Measurements from ENCODE around the gene CACNA1D.

DNA sequence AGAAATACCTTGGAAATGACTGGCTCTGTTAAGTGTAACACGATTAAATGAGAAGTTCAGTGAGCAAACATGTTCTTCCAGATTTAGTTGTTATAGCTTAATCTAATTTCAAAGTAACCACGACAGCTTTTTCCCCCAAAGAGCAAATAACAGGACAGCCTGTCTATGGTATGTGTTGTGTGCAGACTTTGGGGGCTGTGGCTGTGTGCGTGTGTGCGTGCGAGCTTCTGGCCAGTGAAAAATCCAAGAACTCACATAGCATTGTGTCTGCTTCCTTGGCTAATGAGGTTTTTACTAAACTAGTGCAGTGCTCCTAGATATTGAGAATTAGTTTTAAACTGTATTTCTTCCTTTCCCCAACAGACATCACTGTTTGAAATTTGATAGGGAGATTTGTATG, 167.1 kb downstream of the CACNA1D start:
- TF ChIP-seq, protein P1, sequence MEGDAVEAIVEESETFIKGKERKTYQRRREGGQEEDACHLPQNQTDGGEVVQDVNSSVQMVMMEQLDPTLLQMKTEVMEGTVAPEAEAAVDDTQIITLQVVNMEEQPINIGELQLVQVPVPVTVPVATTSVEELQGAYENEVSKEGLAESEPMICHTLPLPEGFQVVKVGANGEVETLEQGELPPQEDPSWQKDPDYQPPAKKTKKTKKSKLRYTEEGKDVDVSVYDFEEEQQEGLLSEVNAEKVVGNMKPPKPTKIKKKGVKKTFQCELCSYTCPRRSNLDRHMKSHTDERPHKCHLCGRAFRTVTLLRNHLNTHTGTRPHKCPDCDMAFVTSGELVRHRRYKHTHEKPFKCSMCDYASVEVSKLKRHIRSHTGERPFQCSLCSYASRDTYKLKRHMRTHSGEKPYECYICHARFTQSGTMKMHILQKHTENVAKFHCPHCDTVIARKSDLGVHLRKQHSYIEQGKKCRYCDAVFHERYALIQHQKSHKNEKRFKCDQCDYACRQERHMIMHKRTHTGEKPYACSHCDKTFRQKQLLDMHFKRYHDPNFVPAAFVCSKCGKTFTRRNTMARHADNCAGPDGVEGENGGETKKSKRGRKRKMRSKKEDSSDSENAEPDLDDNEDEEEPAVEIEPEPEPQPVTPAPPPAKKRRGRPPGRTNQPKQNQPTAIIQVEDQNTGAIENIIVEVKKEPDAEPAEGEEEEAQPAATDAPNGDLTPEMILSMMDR (optimal IDR thresholded peaks at IDR 0.05 in 1 of 3, IDR thresholded peaks at IDR 0.05 in 1 of 3, conservative IDR thresholded peaks at IDR 0.05 in 1 of 3; ENCODE audit: extremely low read depth in 1 of 3, insufficient read depth in 2 of 3, low read length in 3 of 3) = no peak
- no peak for TF ChIP-seq EZH2 (IDR thresholded peaks at IDR 0.05; ENCODE audit: low read length)
